Measurements from ENCODE around the gene SCGB1C1. TPM values are rescaled to one million over a fixed set of nuclear protein-coding genes. Genes with fewer than 3 reads are reported as not detected.
"Not testable (repeated sequence)": the region's sequence is repeated elsewhere in the genome, so short reads cannot be mapped to it uniquely, and the experiment has no call there.

The SCGB1C1 gene
- total and polyA plus RNA-seq, 9 of the 15 experiments (the other 6 are each of a cell fraction or from before 2014, with no cell fraction given), result not detected

- WGBS (ENCODE audit: insufficient coverage, low coverage, missing lambda C conversion rate), result 93% methylated on average over 26 of the region's 29 CpGs
These were observed 26.1 kb downstream of the SCGB1C1 start for GRCh38 chr11:218815-219593.

DNA sequence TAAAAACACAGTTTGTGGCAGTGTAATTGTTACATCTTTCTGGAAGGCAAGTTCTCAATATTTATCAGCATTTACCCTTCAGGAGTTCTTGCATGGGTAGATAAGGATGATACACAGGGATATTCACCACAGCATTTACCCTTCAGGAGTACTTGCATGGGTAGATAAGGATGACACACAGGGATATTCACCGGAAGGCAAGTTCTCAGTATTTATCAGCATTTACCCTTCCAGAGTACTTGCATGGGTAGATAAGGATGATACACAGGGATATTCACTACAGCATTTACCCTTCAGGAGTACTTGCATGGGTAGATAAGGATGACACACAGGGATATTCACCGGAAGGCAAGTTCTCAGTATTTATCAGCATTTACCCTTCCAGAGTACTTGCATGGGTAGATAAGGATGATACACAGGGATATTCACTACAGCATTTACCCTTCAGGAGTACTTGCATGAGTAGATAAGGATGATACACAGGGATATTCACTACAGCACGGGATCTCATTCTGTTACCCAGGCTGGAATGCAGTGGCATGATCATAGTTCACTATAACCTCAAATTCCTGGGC, 27.9 kb downstream of the SCGB1C1 start:
- H3K9me1 ChIP-seq (ENCODE audit: control insufficient read depth, insufficient read depth, low read length); H3K4me3 ChIP-seq; H3K27me3 ChIP-seq (ENCODE audit: control insufficient read depth in 2 of 2, insufficient read depth in 2 of 2, low read length in 2 of 2); H3K79me2 ChIP-seq (ENCODE audit: control insufficient read depth, insufficient read depth, low read length); H3K9ac ChIP-seq (ENCODE audit: insufficient read depth in 1 of 2, low read depth in 2 of 2, low read length in 2 of 2); intact Hi-C loops (cut with micrococcal nuclease); BruUV-seq (replicated peaks); H2AFZ ChIP-seq (ENCODE audit: low read depth, low read length); CTCF ChIA-PET (ENCODE audit: low intra/inter-chr PET ratio); in situ Hi-C loops (cut with MboI); H4K20me1 ChIP-seq (replicated peaks; ENCODE audit: control insufficient read depth, insufficient read depth, low read length); H3K4me2 ChIP-seq (ENCODE audit: insufficient read depth, low read length): not testable (repeated sequence)
- FAIRE-seq (peak; percentile 98), ATAC-seq (peak; percentile 71), DNase-seq (ENCODE audit: extremely low read depth in 1 of 4, low spot score in 3 of 4) (peak; percentile 65 to 83 (median 74))
- H3K27ac ChIP-seq (ENCODE audit: extremely low read depth, low read depth, low read length), result peak overlapping the region; percentile 70
- H3K4me1 ChIP-seq (replicated peaks in 1 of 2; ENCODE audit: control insufficient read depth in 2 of 2, insufficient read depth in 2 of 2, low read length in 2 of 2), result peaks cover 27 to 35% of the 10 kb centered on the region in 2 experiments; a peak in 4 of 5 replicates
- peaks cover 49% of the 10 kb centered on the region; the same call in 2 of the 3 replicates for H3K36me3 ChIP-seq (ENCODE audit: control insufficient read depth, insufficient read depth, low read length)
- WGBS (ENCODE audit: insufficient coverage, low coverage, missing lambda C conversion rate), result 0% methylated on average over 2 of the region's 3 CpGs
- POLR2A ChIA-PET, result interaction anchor here (0.6 to 2.3 kb wide), 3 partner anchors 14 to 134 kb away, joined by 3 to 10 read pairs (median 5); partner anchors contain the start of genes BET1L and RIC8A
- peaks cover 21% of the 10 kb centered on the region for H3K9me3 ChIP-seq (replicated peaks; ENCODE audit: control insufficient read depth, insufficient read depth, low read depth, low read length)
- TF ChIP-seq ETV1 (tag; conservative IDR thresholded peaks at IDR 0.05; ENCODE audit: low read depth), result peak; percentile 79
- peak; percentile 99 for TF ChIP-seq ZNF175 (CRISPR knock-in tag; IDR thresholded peaks at IDR 0.05; ENCODE audit: low read depth)
- TF ChIP-seq EP300 (IDR thresholded peaks at IDR 0.05; ENCODE audit: low read length), result peak; percentile 86
- TF ChIP-seq SMARCA4 (IDR thresholded peaks at IDR 0.05), result peak; percentile 50; the same call in 1 of the 2 replicates
- TF ChIP-seq ZNF644 (tag; IDR thresholded peaks at IDR 0.05; ENCODE audit: low read depth), result peak; percentile 99
- TF ChIP-seq ZNF766 (CRISPR knock-in tag; conservative IDR thresholded peaks at IDR 0.05), result peak; percentile 99
- peak; percentile 90 for TF ChIP-seq GTF2E2 (tag; IDR thresholded peaks at IDR 0.05)
- peak in 1 of 2 experiments; percentile 37; a peak in 1 of 4 replicates for TF ChIP-seq MAZ (CRISPR knock-in tag; conservative IDR thresholded peaks at IDR 0.05 in 1 of 2, IDR thresholded peaks at IDR 0.05 in 1 of 2)
- peak; percentile 92 for TF ChIP-seq CBFA2T3 (IDR thresholded peaks at IDR 0.05)
- TF ChIP-seq MTA3 (IDR thresholded peaks at IDR 0.05; ENCODE audit: borderline replicate concordance), result peak; percentile 95
- TF ChIP-seq, protein P1, sequence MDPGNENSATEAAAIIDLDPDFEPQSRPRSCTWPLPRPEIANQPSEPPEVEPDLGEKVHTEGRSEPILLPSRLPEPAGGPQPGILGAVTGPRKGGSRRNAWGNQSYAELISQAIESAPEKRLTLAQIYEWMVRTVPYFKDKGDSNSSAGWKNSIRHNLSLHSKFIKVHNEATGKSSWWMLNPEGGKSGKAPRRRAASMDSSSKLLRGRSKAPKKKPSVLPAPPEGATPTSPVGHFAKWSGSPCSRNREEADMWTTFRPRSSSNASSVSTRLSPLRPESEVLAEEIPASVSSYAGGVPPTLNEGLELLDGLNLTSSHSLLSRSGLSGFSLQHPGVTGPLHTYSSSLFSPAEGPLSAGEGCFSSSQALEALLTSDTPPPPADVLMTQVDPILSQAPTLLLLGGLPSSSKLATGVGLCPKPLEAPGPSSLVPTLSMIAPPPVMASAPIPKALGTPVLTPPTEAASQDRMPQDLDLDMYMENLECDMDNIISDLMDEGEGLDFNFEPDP (CRISPR knock-in tag; IDR thresholded peaks at IDR 0.05), result peak; percentile 63; the same call in 1 of the 2 replicates

More at GRCh38 chr11:218815-219593, 26.1 kb downstream of the SCGB1C1 start:
- H3K9me3 ChIP-seq (replicated peaks; ENCODE audit: control insufficient read depth, insufficient read depth, low read depth, low read length), result peaks cover 21% of the 10 kb centered on the region
- H3K27ac ChIP-seq (ENCODE audit: extremely low read depth, low read depth, low read length), result peak overlapping the region; percentile 22; the same call in 1 of the 3 replicates
- FAIRE-seq (no peak), ATAC-seq (no peak), DNase-seq (ENCODE audit: extremely low read depth in 1 of 4, low spot score in 3 of 4) (no peak)
- peaks cover 55% of the 10 kb centered on the region; the same call in 2 of the 3 replicates for H3K36me3 ChIP-seq (ENCODE audit: control insufficient read depth, insufficient read depth, low read length)
- H3K9me1 ChIP-seq (ENCODE audit: control insufficient read depth, insufficient read depth, low read length), result no peaks in the 10 kb centered on the region
- CTCF ChIA-PET (ENCODE audit: low intra/inter-chr PET ratio), result interaction anchor here (0.6 kb wide), 1 partner anchor 50 kb away, joined by 3 read pairs; no protein-coding TSS in a partner anchor
- H3K4me1 ChIP-seq (replicated peaks in 1 of 2; ENCODE audit: control insufficient read depth in 2 of 2, insufficient read depth in 2 of 2, low read length in 2 of 2), result peaks cover 27 to 35% of the 10 kb centered on the region in 2 experiments; a peak in 4 of 5 replicates
- BruUV-seq (replicated peaks), result no TSS peak
- POLR2A ChIA-PET, result interaction anchor here (5.5 kb wide), 1 partner anchor 11 kb away, joined by 63 read pairs; the partner anchor contains the start of genes BET1L and RIC8A
- H2AFZ ChIP-seq (ENCODE audit: low read depth, low read length), result no peak overlapping the region
- TF ChIP-seq POLR2G (IDR thresholded peaks at IDR 0.05; ENCODE audit: low read depth, low read length) (0 out of 2 replicates have a peak, but pooled peaks have one; percentile 30), SRF (CRISPR knock-in tag; IDR thresholded peaks at IDR 0.05) (no peak), GATAD2A (IDR thresholded peaks at IDR 0.05) (no peak), ETS2 (tag; IDR thresholded peaks at IDR 0.05; ENCODE audit: borderline replicate concordance, poor library complexity, severe bottlenecking) (no peak), ZBTB17 (CRISPR knock-in tag; IDR thresholded peaks at IDR 0.05) (no peak)
- H3K79me2 ChIP-seq (ENCODE audit: control insufficient read depth, insufficient read depth, low read length), result no peaks in the 10 kb centered on the region
- intact Hi-C loops (cut with micrococcal nuclease) (no loop called here), in situ Hi-C loops (cut with MboI) (loop anchor here (10.0 kb wide), 1 partner anchor 146 kb away; the partner anchor contains the start of gene B4GALNT4)
- H4K20me1 ChIP-seq (replicated peaks; ENCODE audit: control insufficient read depth, insufficient read depth, low read length), result no peaks in the 10 kb centered on the region
- H3K9ac ChIP-seq (ENCODE audit: insufficient read depth in 1 of 2, low read depth in 2 of 2, low read length in 2 of 2), result no peak overlapping the region
- no peaks in the 10 kb centered on the region for H3K27me3 ChIP-seq (ENCODE audit: control insufficient read depth in 2 of 2, insufficient read depth in 2 of 2, low read length in 2 of 2)
- no peak overlapping the region for H3K4me3 ChIP-seq
- no peak overlapping the region for H3K4me2 ChIP-seq (ENCODE audit: insufficient read depth, low read length)

All from K562 (cell line).